Body of pancreas (tissue), 4 donors: Measurements from ENCODE around the gene FBXL20.

Experiments used
- CTCF ChIP-seq, 7 experiments: fragments of 450-650 bp in 4 of 7; fragments of 200-600 bp in 3 of 7; sonication (generic) in 3 of 7; IDR thresholded peaks; one replicate each; pipeline ENCODE4 v1.5.1; 2016 to 2019; ENCODE audit warnings: antibody characterized with exemption in 7 of 7
- POLR2A ChIP-seq, 3 donors: fragments of 450-650 bp; IDR thresholded peaks; one replicate each; pipeline ENCODE4 v1.6.1; 2016; ENCODE audit warnings: antibody characterized with exemption in 3 of 3, mild to moderate bottlenecking in 2 of 3

- TF ChIP-seq CTCF (IDR thresholded peaks at IDR 0.05) = no peak
- TF ChIP-seq POLR2A (IDR thresholded peaks at IDR 0.05) = no peak
Measured at GRCh38 chr17:39328815-39329214, 72.6 kb downstream of the FBXL20 start.
